Loucy (cell line): Measurements from ENCODE around the gene SYNC.

ENCODE experiments used
- H2AFZ ChIP-seq: fragments of 200-600 bp; sonication (generic); 2 replicates; pipeline ENCODE4 v1.6.0; 2016; ENCODE audit warnings: antibody characterized with exemption, mild to moderate bottlenecking, low read length, moderate library complexity
- H3F3A ChIP-seq: fragments of 200-600 bp; 2 replicates; pipeline ENCODE4 v1.6.0; 2016; ENCODE audit warnings: antibody characterized with exemption, low read depth, mild to moderate bottlenecking
- H3K27me3 ChIP-seq: fragments of 200-600 bp; sonication (generic); 2 replicates; pipeline ENCODE4 v1.6.1; 2014; ENCODE audit warnings: low read length, mild to moderate bottlenecking; ENCODE audit not compliant: insufficient read depth, poor library complexity, severe bottlenecking
- H3K36me3 ChIP-seq: fragments of 200-600 bp; sonication (generic); 2 replicates; pipeline ENCODE4 v1.6.1; 2016; ENCODE audit warnings: low read length; ENCODE audit not compliant: insufficient read depth
- H3K4me1 ChIP-seq: fragments of 200-600 bp; sonication (generic); 2 replicates; pipeline ENCODE4 v1.5.1; 2014; ENCODE audit warnings: low read length, mild to moderate bottlenecking; ENCODE audit not compliant: insufficient read depth, poor library complexity, severe bottlenecking
- H3K4me2 ChIP-seq: fragments of 200-600 bp; sonication (generic); 2 replicates; pipeline ENCODE4 v1.6.0; 2014; ENCODE audit warnings: antibody characterized with exemption, low read length, low read depth, mild to moderate bottlenecking; ENCODE audit not compliant: poor library complexity, severe bottlenecking
- H3K4me3 ChIP-seq: fragments of 200-600 bp; sonication (generic); 2 replicates; pipeline ENCODE4 v1.5.1; 2014; ENCODE audit warnings: low read length, mild to moderate bottlenecking, mixed read lengths; ENCODE audit not compliant: poor library complexity, severe bottlenecking
- H3K79me2 ChIP-seq: fragments of 200-600 bp; sonication (generic); 2 replicates; pipeline ENCODE4 v1.6.1; 2014; ENCODE audit warnings: low read length; ENCODE audit not compliant: insufficient read depth
- H3K9ac ChIP-seq: fragments of 200-600 bp; sonication (generic); 2 replicates; pipeline ENCODE4 v1.6.0; 2014; ENCODE audit warnings: mild to moderate bottlenecking, low read depth, low read length, moderate library complexity; ENCODE audit not compliant: poor library complexity, severe bottlenecking
- H3K9me2 ChIP-seq: fragments of 200-600 bp; sonication (generic); replicated peaks from 2 replicates; pipeline ENCODE4 v1.6.1; 2016; ENCODE audit warnings: low read depth, low read length, mixed read lengths
- H3K9me3 ChIP-seq: fragments of 200-600 bp; sonication (generic); 2 replicates; pipeline ENCODE4 v1.6.1; 2014; ENCODE audit warnings: mild to moderate bottlenecking, antibody characterized with exemption, low read length, low read depth; ENCODE audit not compliant: insufficient read depth
- H4K20me1 ChIP-seq: fragments of 200-600 bp; sonication (generic); 2 replicates; pipeline ENCODE4 v1.6.0; 2014; ENCODE audit warnings: antibody characterized with exemption, low read length, mild to moderate bottlenecking; ENCODE audit not compliant: insufficient read depth, poor library complexity, severe bottlenecking
- EZH2phosphoT487 ChIP-seq: fragments of 200-600 bp; IDR thresholded peaks from 2 replicates; pipeline ENCODE4 v1.6.1; 2018; ENCODE audit warnings: antibody characterized with exemption, mild to moderate bottlenecking, moderate library complexity, borderline replicate concordance
- TF ChIP-seq, protein P1 (sequence below): fragments of 200-600 bp; sonication (generic); conservative IDR thresholded peaks from 2 replicates; pipeline ENCODE4 v1.5.1; 2014; ENCODE audit warnings: mild to moderate bottlenecking, antibody characterized with exemption, low read length

SYNC gene

DNA sequence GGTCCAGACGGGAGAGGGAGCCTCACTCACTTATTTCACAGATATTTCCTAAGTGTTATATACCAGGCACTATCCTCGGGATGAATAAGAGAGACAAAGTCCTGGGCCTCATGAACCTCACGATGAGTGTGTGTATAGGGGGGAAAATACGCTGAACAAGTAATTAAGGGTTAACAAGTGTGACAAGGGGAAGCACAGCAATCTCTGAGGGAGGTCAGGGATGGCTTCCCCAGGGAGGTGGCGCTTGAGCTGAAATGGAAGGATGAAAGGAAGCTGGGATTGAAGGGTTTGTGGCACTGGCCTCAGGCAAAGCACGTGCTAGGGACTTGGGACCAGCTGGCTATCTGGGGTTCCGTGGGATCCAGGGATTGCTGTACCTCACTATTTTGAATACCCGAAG lies 46.4 kb upstream of the SYNC start:
- Histone ChIP-seq H3K79me2 (no peaks in the 10 kb centered on the region), H3K4me1 (peaks cover 4% of the 10 kb centered on the region), H3K9ac (no peak overlapping the region), H4K20me1 (no peaks in the 10 kb centered on the region), H2AFZ (no peak overlapping the region), H3K36me3 (no peaks in the 10 kb centered on the region), H3K4me3 (no peak overlapping the region), H3K4me2 (no peak overlapping the region), H3K27me3 (no peaks in the 10 kb centered on the region), H3K9me2 (no peaks in the 10 kb centered on the region), H3F3A (no peaks in the 10 kb centered on the region), H3K9me3 (no peaks in the 10 kb centered on the region)
- TF ChIP-seq EZH2phosphoT487 = no peak
- TF ChIP-seq, protein P1, sequence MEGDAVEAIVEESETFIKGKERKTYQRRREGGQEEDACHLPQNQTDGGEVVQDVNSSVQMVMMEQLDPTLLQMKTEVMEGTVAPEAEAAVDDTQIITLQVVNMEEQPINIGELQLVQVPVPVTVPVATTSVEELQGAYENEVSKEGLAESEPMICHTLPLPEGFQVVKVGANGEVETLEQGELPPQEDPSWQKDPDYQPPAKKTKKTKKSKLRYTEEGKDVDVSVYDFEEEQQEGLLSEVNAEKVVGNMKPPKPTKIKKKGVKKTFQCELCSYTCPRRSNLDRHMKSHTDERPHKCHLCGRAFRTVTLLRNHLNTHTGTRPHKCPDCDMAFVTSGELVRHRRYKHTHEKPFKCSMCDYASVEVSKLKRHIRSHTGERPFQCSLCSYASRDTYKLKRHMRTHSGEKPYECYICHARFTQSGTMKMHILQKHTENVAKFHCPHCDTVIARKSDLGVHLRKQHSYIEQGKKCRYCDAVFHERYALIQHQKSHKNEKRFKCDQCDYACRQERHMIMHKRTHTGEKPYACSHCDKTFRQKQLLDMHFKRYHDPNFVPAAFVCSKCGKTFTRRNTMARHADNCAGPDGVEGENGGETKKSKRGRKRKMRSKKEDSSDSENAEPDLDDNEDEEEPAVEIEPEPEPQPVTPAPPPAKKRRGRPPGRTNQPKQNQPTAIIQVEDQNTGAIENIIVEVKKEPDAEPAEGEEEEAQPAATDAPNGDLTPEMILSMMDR = no peak

DNA sequence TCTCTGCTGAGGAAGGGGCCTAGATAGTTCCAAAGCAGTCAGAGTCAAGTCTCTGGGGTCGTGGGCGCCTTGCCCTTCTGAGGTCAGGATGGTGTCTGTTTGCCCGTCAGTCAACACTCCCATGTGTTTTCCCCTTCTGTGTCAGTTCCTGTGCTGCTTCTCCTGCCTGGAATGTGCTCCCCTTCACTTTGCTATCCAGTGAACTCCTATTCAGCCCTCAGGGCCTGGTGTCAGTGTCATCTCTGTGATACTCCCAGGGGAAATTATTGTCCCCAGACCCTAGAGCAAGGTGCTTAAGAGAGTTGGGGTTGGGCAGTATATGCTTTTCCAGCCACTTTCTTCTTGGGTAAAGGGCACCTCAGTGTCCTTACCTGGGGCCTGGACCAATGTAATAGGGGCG lies 45.8 kb upstream of the SYNC start:
- H3F3A ChIP-seq = no peaks in the 10 kb centered on the region
- H3K27me3 ChIP-seq = no peaks in the 10 kb centered on the region
- TF ChIP-seq, protein P1 = no peak
- TF ChIP-seq EZH2phosphoT487 = no peak
- no peak overlapping the region for H3K9ac ChIP-seq
- H3K4me2 ChIP-seq = no peak overlapping the region
- H3K36me3 ChIP-seq = no peaks in the 10 kb centered on the region
- H3K9me3 ChIP-seq = no peaks in the 10 kb centered on the region
- no peak overlapping the region for H2AFZ ChIP-seq
- H3K9me2 ChIP-seq = no peaks in the 10 kb centered on the region
- no peak overlapping the region for H3K4me3 ChIP-seq
- H4K20me1 ChIP-seq = no peaks in the 10 kb centered on the region
- H3K79me2 ChIP-seq = no peaks in the 10 kb centered on the region
- H3K4me1 ChIP-seq = peaks cover 2% of the 10 kb centered on the region

DNA sequence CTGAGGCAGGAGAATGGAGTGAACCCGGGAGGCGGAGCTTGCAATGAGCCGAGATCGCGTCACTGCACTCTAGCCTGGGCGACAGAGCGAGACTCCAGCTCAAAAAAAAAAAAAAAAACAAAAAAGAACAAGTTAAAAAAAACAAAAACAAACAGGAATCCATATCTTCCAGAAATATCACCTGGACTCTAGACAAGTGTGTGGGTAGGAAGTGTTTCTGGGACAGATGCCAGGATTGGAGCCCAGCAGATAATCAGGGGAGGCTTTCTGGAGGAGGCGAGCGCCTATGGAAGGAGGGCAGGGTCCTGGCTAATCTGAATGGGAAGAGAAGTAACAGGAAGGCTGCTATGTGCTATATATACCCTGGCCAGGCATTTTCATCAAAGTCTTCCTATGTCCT lies 43.6 kb upstream of the SYNC start:
- Histone ChIP-seq H3K36me3 (no peaks in the 10 kb centered on the region), H3K27me3 (no peaks in the 10 kb centered on the region), H4K20me1 (no peaks in the 10 kb centered on the region), H2AFZ (no peak overlapping the region), H3F3A (no peaks in the 10 kb centered on the region), H3K79me2 (no peaks in the 10 kb centered on the region), H3K9me3 (no peaks in the 10 kb centered on the region), H3K9me2 (no peaks in the 10 kb centered on the region), H3K4me2 (no peak overlapping the region), H3K4me1 (peaks cover 4% of the 10 kb centered on the region), H3K4me3 (no peak overlapping the region), H3K9ac (no peak overlapping the region)
- TF ChIP-seq EZH2phosphoT487 = no peak
- TF ChIP-seq, protein P1 = no peak
